Endothelial cell (in vitro differentiated cells): ENCODE measurements around the gene GXYLT2. TPM values are rescaled to one million over a fixed set of nuclear protein-coding genes. Genes with fewer than 3 reads are reported as not detected.
A peak's percentile ranks its signal among the peaks of the same experiment; 100 is the strongest.

Experiments used
- DNase-seq: peaks from one replicate; pipeline ENCODE4 v3.0.0; 2021; ENCODE audit warnings: low spot score
- H3K27ac Mint-ChIP-seq: one replicate; pipeline ENCODE4 v1.8.0; 2021; ENCODE audit warnings: mixed read lengths, inconsistent platforms; ENCODE audit not compliant: unreplicated experiment
- H3K27me3 Mint-ChIP-seq: one replicate; pipeline ENCODE4 v1.8.0; 2021; ENCODE audit warnings: mild to moderate bottlenecking, moderate library complexity, mixed read lengths, inconsistent platforms; ENCODE audit not compliant: unreplicated experiment
- H3K36me3 Mint-ChIP-seq: one replicate; pipeline ENCODE4 v1.8.0; 2021; ENCODE audit warnings: mild to moderate bottlenecking, low read depth, mixed read lengths, inconsistent platforms; ENCODE audit not compliant: unreplicated experiment
- H3K4me1 Mint-ChIP-seq: one replicate; pipeline ENCODE4 v1.8.0; 2021; ENCODE audit warnings: mild to moderate bottlenecking, mixed read lengths, inconsistent platforms; ENCODE audit not compliant: unreplicated experiment
- H3K4me3 Mint-ChIP-seq: one replicate; pipeline ENCODE4 v1.8.0; 2021; ENCODE audit warnings: mild to moderate bottlenecking, mixed read lengths, inconsistent platforms; ENCODE audit not compliant: unreplicated experiment
- H3K9me3 Mint-ChIP-seq: one replicate; pipeline ENCODE4 v1.8.0; 2021; ENCODE audit warnings: mixed read lengths, inconsistent platforms; ENCODE audit not compliant: unreplicated experiment
- total RNA-seq: library from RNA; stranded (reverse); fragmentation: NEBNext Ultra II Directional; extraction: Animal tissue kit (Norgen Biotek cat#: 25700); gene quantifications from one replicate; pipeline ENCODE4 v1.2.1, GENCODE V29; 2021; ENCODE audit not compliant: unreplicated experiment
- TF ChIP-seq, protein P1 (sequence below): fragments of 200-600 bp; sonication (generic); IDR thresholded peaks from one replicate; pipeline ENCODE4 v1.5.0; 2021; ENCODE audit warnings: antibody characterized with exemption; ENCODE audit not compliant: unreplicated experiment

GXYLT2 gene
- total RNA-seq, 1 donor from 2014 or later: 1.8 TPM

DNA sequence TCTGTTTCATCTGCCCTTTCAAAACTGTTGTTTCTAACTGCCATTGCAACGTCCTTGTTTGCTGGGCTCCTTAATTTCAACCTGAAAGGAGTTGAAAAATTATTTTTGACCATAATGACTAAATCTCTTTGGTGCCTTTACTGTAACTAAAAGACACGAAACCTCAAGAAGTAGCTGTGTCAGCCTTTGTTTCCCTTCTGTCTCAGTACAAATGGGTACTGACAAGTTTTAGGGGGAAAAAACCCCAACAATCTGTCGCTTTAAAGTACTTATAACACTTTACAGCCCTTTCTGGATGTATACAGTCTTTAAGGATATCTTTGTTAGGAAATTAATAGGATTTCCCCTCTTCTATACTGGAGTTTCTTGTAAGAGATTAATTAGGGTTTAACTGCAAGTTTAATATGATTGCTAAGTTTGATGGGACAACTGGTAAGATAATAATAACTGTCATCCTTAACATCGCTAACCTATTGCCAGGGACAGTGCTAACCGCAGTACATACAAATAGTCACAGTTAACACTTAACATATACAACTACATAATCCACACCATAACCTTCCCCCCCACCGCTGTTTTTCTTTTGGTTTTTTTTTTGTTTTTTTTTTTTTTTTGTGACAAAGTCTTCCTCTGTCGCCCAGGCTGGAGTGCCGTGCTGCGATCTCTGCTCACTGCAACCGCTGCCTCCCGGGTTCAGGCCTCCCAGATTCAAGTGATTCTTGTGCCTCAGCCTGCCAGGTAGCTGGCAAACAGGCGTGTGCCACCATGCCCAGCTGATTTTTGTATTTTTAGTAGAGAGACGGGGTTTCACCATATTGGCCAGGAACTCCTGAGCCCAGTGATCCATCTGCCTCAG is 1.7 kb downstream of the GXYLT2 start:
- no peaks in the 10 kb centered on the region for H3K9me3 Mint-ChIP-seq
- H3K27me3 Mint-ChIP-seq: peaks cover 3% of the 10 kb centered on the region
- H3K27ac Mint-ChIP-seq: no peak overlapping the region
- TF ChIP-seq, protein P1, sequence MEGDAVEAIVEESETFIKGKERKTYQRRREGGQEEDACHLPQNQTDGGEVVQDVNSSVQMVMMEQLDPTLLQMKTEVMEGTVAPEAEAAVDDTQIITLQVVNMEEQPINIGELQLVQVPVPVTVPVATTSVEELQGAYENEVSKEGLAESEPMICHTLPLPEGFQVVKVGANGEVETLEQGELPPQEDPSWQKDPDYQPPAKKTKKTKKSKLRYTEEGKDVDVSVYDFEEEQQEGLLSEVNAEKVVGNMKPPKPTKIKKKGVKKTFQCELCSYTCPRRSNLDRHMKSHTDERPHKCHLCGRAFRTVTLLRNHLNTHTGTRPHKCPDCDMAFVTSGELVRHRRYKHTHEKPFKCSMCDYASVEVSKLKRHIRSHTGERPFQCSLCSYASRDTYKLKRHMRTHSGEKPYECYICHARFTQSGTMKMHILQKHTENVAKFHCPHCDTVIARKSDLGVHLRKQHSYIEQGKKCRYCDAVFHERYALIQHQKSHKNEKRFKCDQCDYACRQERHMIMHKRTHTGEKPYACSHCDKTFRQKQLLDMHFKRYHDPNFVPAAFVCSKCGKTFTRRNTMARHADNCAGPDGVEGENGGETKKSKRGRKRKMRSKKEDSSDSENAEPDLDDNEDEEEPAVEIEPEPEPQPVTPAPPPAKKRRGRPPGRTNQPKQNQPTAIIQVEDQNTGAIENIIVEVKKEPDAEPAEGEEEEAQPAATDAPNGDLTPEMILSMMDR: no peak
- peaks cover 3% of the 10 kb centered on the region for H3K36me3 Mint-ChIP-seq
- no peak for DNase-seq
- H3K4me1 Mint-ChIP-seq: peaks cover 29% of the 10 kb centered on the region
- H3K4me3 Mint-ChIP-seq: peak overlapping the region; percentile 63

GRCh38 chr3:72890166-72890925 is 2.5 kb downstream of the GXYLT2 start:
- no peak overlapping the region for H3K27ac Mint-ChIP-seq
- H3K27me3 Mint-ChIP-seq: peaks cover 3% of the 10 kb centered on the region
- peaks cover 29% of the 10 kb centered on the region for H3K4me1 Mint-ChIP-seq
- no peak for DNase-seq
- H3K9me3 Mint-ChIP-seq: no peaks in the 10 kb centered on the region
- peaks cover 3% of the 10 kb centered on the region for H3K36me3 Mint-ChIP-seq
- TF ChIP-seq, protein P1: no peak
- H3K4me3 Mint-ChIP-seq: no peak overlapping the region

DNA sequence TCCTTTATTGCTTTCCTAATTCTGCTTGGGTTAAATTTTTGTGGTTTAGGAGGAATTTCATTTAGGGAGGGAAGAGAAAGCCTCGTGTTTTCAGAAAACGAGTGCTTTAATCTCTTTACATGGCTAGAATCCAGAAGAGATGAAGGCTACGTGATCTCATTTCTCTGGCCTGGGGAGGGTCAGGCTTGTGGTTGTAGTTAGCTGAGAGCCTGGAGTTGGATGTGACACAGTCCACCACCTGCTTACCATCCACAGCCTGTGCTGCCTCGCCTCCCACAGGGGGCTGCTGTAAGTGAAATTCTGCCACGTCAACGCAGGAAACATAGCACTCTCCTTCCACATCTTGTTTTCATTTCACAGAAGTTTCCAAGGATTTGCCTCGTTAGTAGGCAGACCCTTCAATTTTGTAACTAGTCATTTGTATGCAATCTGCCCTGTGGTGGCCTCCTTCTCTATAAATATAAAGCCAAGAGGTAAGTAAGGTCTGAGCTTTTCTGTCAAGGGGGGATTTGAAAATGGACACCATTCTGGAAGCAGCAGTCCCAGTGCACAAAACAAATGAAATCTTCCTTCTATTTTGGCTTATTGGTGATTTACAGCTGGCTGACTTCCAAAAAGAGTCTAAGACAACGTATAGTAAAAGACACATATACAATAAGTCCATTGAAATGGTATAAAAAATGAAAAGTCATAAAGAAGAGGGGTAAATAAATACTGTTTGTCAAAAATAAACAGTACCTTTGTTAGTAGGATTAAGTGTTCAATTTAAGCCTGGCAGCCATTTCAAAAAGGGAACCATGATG is 3.4 kb downstream of the GXYLT2 start:
- Mint-ChIP-seq H3K36me3 (peaks cover 3% of the 10 kb centered on the region), H3K27ac (no peak overlapping the region), H3K27me3 (peaks cover 3% of the 10 kb centered on the region), H3K9me3 (no peaks in the 10 kb centered on the region), H3K4me1 (peaks cover 29% of the 10 kb centered on the region), H3K4me3 (no peak overlapping the region)
- TF ChIP-seq, protein P1: no peak
- DNase-seq: no peak

DNA sequence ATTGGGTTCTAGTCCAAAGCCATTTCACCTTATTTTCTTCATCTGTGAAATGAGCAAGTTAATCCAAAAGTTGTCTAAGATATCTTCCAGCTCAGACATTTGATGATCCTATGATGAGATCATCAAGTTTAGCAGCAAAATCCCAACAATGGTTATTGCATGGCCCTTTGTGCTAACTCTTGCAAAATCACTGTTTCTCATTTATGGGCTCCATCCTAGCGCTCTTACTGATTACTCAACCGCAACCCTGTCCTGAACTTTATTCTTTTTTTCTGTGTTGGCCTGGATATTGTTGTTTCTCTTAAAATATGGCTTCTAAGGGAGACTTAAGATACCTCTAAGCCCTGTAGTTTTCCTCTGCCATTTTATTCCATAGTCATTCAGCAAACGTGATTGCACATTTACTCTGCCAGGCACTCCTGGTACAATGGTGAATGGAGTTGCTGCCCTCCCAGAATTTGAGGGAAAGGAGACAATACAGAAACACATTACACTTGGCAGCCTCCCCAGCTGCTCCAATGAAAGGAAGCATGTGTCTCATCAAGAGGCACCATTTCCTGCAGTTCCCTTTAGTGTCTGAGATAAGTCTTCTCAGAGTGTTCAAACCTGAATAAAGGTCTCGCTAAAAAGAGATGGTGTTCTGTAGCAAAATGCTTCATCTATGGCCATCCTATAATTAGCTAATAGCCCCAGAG is 4.4 kb downstream of the GXYLT2 start:
- Mint-ChIP-seq H3K9me3 (no peaks in the 10 kb centered on the region), H3K27ac (no peak overlapping the region), H3K4me3 (no peak overlapping the region), H3K27me3 (peaks cover 5% of the 10 kb centered on the region), H3K36me3 (peaks cover 3% of the 10 kb centered on the region), H3K4me1 (peaks cover 24% of the 10 kb centered on the region)
- TF ChIP-seq, protein P1: no peak
- no peak for DNase-seq
